Liver (tissue), 3 donors: Measurements from ENCODE around the gene PHGDH.

Experiments used
- CTCF ChIP-seq: fragments of 150-350 bp; IDR thresholded peaks from 2 replicates; pipeline ENCODE4 v1.5.1; 2017; ENCODE audit warnings: improper control_type of control experiment, low read depth, low read length; ENCODE audit not compliant: missing input control
- RAD21 ChIP-seq, 2 donors: IDR thresholded peaks; 2 replicates each; pipeline ENCODE4 v1.6.1; 2016; ENCODE audit warnings: antibody characterized with exemption in 2 of 2, mild to moderate bottlenecking in 2 of 2
- SP1 ChIP-seq: IDR thresholded peaks from 2 replicates; pipeline ENCODE4 v1.6.1; 2018; ENCODE audit warnings: antibody characterized with exemption, mild to moderate bottlenecking
- TAF1 ChIP-seq: conservative IDR thresholded peaks from 2 replicates; pipeline ENCODE4 v1.6.1; 2016; ENCODE audit warnings: antibody characterized with exemption, mild to moderate bottlenecking
- donor health status: healthy.
- donor health status: healthy.

GRCh38 chr1:119742202-119742601 is 30.5 kb downstream of the PHGDH start:
- no peak for TF ChIP-seq SP1
- TF ChIP-seq CTCF: no peak
- no peak for TF ChIP-seq TAF1
- peak in 1 of 2 donors; percentile 7 for TF ChIP-seq RAD21 (IDR thresholded peaks at IDR 0.05)
